A549 (cell line): ENCODE data around the gene FXR1. TPM values are rescaled to one million over a fixed set of nuclear protein-coding genes. Genes with fewer than 3 reads are reported as not detected.

Source experiments
- ATAC-seq, 2 experiments: fragments of 200-7000 bp in 1 of 2; fragments of >200 bp in 1 of 2; cut with Nextera tagmentation in 1 of 2; cut with Tn5 transposase in 1 of 2; 3 replicates each; pipeline versions ENCODE4 v1.8.0 to v1.9.1; 2018 to 2020; ENCODE audit warnings: mild to moderate bottlenecking in 1 of 2, moderate library complexity in 1 of 2
- CTCF ChIA-PET: fragments of 300-600 bp; sonication (Branson Sonifier 250); formaldehyde crosslinking; extraction: SDS; loops from one replicate; lab custom pipeline; 2021; ENCODE audit warnings: antibody characterized with exemption, inconsistent platforms; lab: Yijun Ruan, JAX
- POLR2A ChIA-PET: fragments of 350-600 bp; formaldehyde crosslinking; extraction: SDS; loops from one replicate; lab custom pipeline; 2021; ENCODE audit warnings: antibody characterized with exemption, inconsistent platforms; lab: Yijun Ruan, JAX
- DNase-seq, 2 experiments: peaks; one replicate each; pipeline versions ENCODE4 v3.0.0 to v3.0.0-alpha.2; 2011 to 2016; ENCODE audit warnings: low read depth in 1 of 2, low spot score in 1 of 2
- FAIRE-seq: peaks from 2 replicates; lab custom pipeline; 2011; peaks lifted over from hg19 to GRCh38; lab: Jason Lieb, UNC
- H3K27ac ChIP-seq, 2 experiments: fragments of >200 bp; sonication (Bioruptor Twin); formaldehyde crosslinking; 3 replicates each; pipeline ENCODE4 v1.5.1; 2016 to 2017
- H3K4me1 ChIP-seq: fragments of >200 bp; sonication (Bioruptor Twin); formaldehyde crosslinking; 3 replicates; pipeline ENCODE4 v1.6.1; 2016
- H3K4me2 ChIP-seq: fragments of >200 bp; sonication (Bioruptor Twin); formaldehyde crosslinking; 3 replicates; pipeline ENCODE4 v1.6.1; 2016
- H3K4me3 ChIP-seq: fragments of >200 bp; sonication (Bioruptor Twin); formaldehyde crosslinking; 3 replicates; pipeline ENCODE4 v1.5.1; 2016
- H3K9me3 ChIP-seq: fragments of >200 bp; sonication (Bioruptor Twin); formaldehyde crosslinking; 3 replicates; pipeline ENCODE4 v1.6.1; 2016
- ATOH8 ChIP-seq: fragments of 250-450 bp; sonication (Bioruptor Pico); IDR thresholded peaks from 2 replicates; pipeline ENCODE4 v1.5.0; 2020; ENCODE audit warnings: low read depth, mild to moderate bottlenecking, moderate library complexity
- BCL3 ChIP-seq: fragments of >200 bp; sonication (Bioruptor Twin); formaldehyde crosslinking; IDR thresholded peaks from 3 replicates; pipeline ENCODE4 v1.6.1; 2016
- CBX2 ChIP-seq: fragments of 200-600 bp; sonication (generic); IDR thresholded peaks from 2 replicates; pipeline ENCODE4 v1.6.1; 2016; ENCODE audit warnings: low read depth, mild to moderate bottlenecking, borderline replicate concordance
- CBX8 ChIP-seq: fragments of 200-600 bp; sonication (generic); IDR thresholded peaks from 2 replicates; pipeline ENCODE4 v1.6.1; 2016
- CEBPB ChIP-seq, 2 experiments: fragments of >200 bp in 1 of 2; sonication (Bioruptor Twin) in 1 of 2; formaldehyde crosslinking in 1 of 2; IDR thresholded peaks; 2 replicates each; pipeline ENCODE4 v1.6.1; 2012 to 2016
- CTCF ChIP-seq: fragments of >200 bp; sonication (Bioruptor Twin); formaldehyde crosslinking; IDR thresholded peaks from 3 replicates; pipeline ENCODE4 v1.5.1; 2016
- EHF ChIP-seq: fragments of 250-450 bp; sonication (Bioruptor Pico); IDR thresholded peaks from 2 replicates; pipeline ENCODE4 v1.5.0; 2020; ENCODE audit warnings: mild to moderate bottlenecking
- ELK1 ChIP-seq: fragments of 150-350 bp; IDR thresholded peaks from 2 replicates; pipeline ENCODE4 v1.6.1; 2014; ENCODE audit warnings: low read depth, mild to moderate bottlenecking, low read length
- EP300 ChIP-seq, 2 experiments: fragments of >200 bp; sonication (Bioruptor Twin); formaldehyde crosslinking; IDR thresholded peaks; 2 replicates in 1 of 2; 3 replicates in 1 of 2; pipeline ENCODE4 v1.6.1; 2016 to 2017
- FOSB ChIP-seq: fragments of 250-450 bp; sonication (Bioruptor Pico); IDR thresholded peaks from 2 replicates; pipeline ENCODE4 v1.5.0; 2020; ENCODE audit warnings: mild to moderate bottlenecking, moderate library complexity
- FOSL2 ChIP-seq, 2 experiments: fragments of 450-650 bp in 1 of 2; fragments of >200 bp in 1 of 2; sonication (Bioruptor Twin) in 1 of 2; formaldehyde crosslinking; IDR thresholded peaks; 2 replicates each; pipeline versions ENCODE4 v1.5.0 to v1.6.1; 2016 to 2020; ENCODE audit warnings: mild to moderate bottlenecking in 1 of 2, moderate library complexity in 1 of 2
- HDAC2 ChIP-seq: fragments of 200-600 bp; sonication (generic); IDR thresholded peaks from 2 replicates; pipeline ENCODE4 v1.6.1; 2016
- HMGXB4 ChIP-seq: fragments of 250-450 bp; sonication (Bioruptor Pico); IDR thresholded peaks from 2 replicates; pipeline ENCODE4 v1.5.0; 2021; ENCODE audit warnings: mild to moderate bottlenecking, moderate library complexity, borderline replicate concordance
- JUN ChIP-seq, 2 experiments: fragments of >200 bp; sonication (Bioruptor Twin); formaldehyde crosslinking; IDR thresholded peaks; 2 replicates in 1 of 2; 3 replicates in 1 of 2; pipeline ENCODE4 v1.6.1; 2016 to 2017
- KDM5A ChIP-seq: fragments of 200-600 bp; sonication (generic); IDR thresholded peaks from 2 replicates; pipeline ENCODE4 v1.6.1; 2016; ENCODE audit warnings: antibody characterized with exemption, mild to moderate bottlenecking
- MAFK ChIP-seq: fragments of 450-650 bp; IDR thresholded peaks from 2 replicates; pipeline ENCODE4 v1.6.1; 2014; ENCODE audit not compliant: partially characterized antibody
- MYC ChIP-seq: IDR thresholded peaks from 2 replicates; pipeline ENCODE4 v1.6.1; 2012; ENCODE audit warnings: mild to moderate bottlenecking, inconsistent platforms, low read length, improper control_type of control experiment, borderline replicate concordance
- NPAS2 ChIP-seq: fragments of 250-450 bp; sonication (Bioruptor Pico); IDR thresholded peaks from 2 replicates; pipeline ENCODE4 v1.8.0; 2022; ENCODE audit warnings: mild to moderate bottlenecking, moderate library complexity, borderline replicate concordance
- PHF8 ChIP-seq: fragments of 200-600 bp; sonication (generic); IDR thresholded peaks from 2 replicates; pipeline ENCODE4 v1.6.1; 2016; ENCODE audit warnings: low read depth, mild to moderate bottlenecking, antibody characterized with exemption, moderate library complexity, borderline replicate concordance
- POLR2A ChIP-seq: IDR thresholded peaks from 2 replicates; pipeline ENCODE4 v1.6.1; 2012; ENCODE audit warnings: mild to moderate bottlenecking, low read length
- RARB ChIP-seq: fragments of 250-450 bp; sonication (Bioruptor Pico); IDR thresholded peaks from 2 replicates; pipeline ENCODE4 v1.8.0; 2021; ENCODE audit warnings: mild to moderate bottlenecking, moderate library complexity
- REST ChIP-seq: fragments of 200-600 bp; sonication (generic); IDR thresholded peaks from 2 replicates; pipeline ENCODE4 v1.6.1; 2016; ENCODE audit warnings: antibody characterized with exemption, mild to moderate bottlenecking, moderate library complexity
- RNF2 ChIP-seq: fragments of 200-600 bp; sonication (generic); IDR thresholded peaks from 2 replicates; pipeline ENCODE4 v1.6.1; 2016; ENCODE audit warnings: low read depth, mild to moderate bottlenecking, antibody characterized with exemption, moderate library complexity, borderline replicate concordance
- TFCP2L1 ChIP-seq: fragments of 250-450 bp; sonication (Bioruptor Pico); IDR thresholded peaks from 2 replicates; pipeline ENCODE4 v1.5.0; 2021; ENCODE audit warnings: mild to moderate bottlenecking
- TP53 ChIP-seq: fragments of 250-450 bp; sonication (Bioruptor Pico); IDR thresholded peaks from 2 replicates; pipeline ENCODE4 v1.5.0; 2021; ENCODE audit warnings: mild to moderate bottlenecking, moderate library complexity
- ZC3H11A ChIP-seq: fragments of 450-650 bp; IDR thresholded peaks from 2 replicates; pipeline ENCODE4 v1.6.1; 2014; ENCODE audit warnings: antibody characterized with exemption, mild to moderate bottlenecking
- ZFP36 ChIP-seq: fragments of 450-650 bp; IDR thresholded peaks from 2 replicates; pipeline ENCODE4 v1.6.1; 2014; ENCODE audit warnings: borderline replicate concordance; ENCODE audit not compliant: partially characterized antibody
- WGBS: methylation state at CpG from one replicate; pipeline ENCODE4 v1.1.6; 2017; ENCODE audit errors: missing lambda C conversion rate; 5-methylcytosine and 5-hydroxymethylcytosine counted together
- polyA plus RNA-seq, 4 experiments: library from polyadenylated mRNA; depleted of rRNA in 3 of 4; stranded (reverse); fragments of >200 nt; fragmentation: RNase III in 1 of 4; extraction: RNeasy Plus Mini Kit Qiagen cat#74134 plus additional on column Dnase treatment in 1 of 4; gene quantifications; 2 replicates in 3 of 4; 3 replicates in 1 of 4; pipeline ENCODE4 v1.2.3, GENCODE V29; 2011 to 2017

FXR1 gene
- polyA plus RNA-seq, 2 of the 4 experiments (the other 2 are of a cell fraction), result 98.3 to 132 TPM

GRCh38 chr3:181009225-181009624 is 96.8 kb downstream of the FXR1 start:
- no peak for FAIRE-seq
- no peak overlapping the region for H3K4me3 ChIP-seq
- no peaks in the 10 kb centered on the region for H3K4me1 ChIP-seq
- 12% methylated on average over 5 of the region's 5 CpGs for WGBS
- no peak for DNase-seq
- H3K9me3 ChIP-seq, result no peaks in the 10 kb centered on the region
- ATAC-seq, result no peak
- H3K27ac ChIP-seq, result no peak overlapping the region
- ChIA-PET POLR2A (no interaction called here), CTCF (no interaction called here)
- H3K4me2 ChIP-seq, result no peak overlapping the region
- TF ChIP-seq MAFK (no peak), JUN (IDR thresholded peaks at IDR 0.05) (no peak), RNF2 (no peak), RARB (no peak), ZFP36 (no peak), ATOH8 (CRISPR knock-in tag) (no peak), CBX2 (no peak), BCL3 (no peak), CBX8 (no peak), EHF (CRISPR knock-in tag) (no peak), TP53 (CRISPR knock-in tag) (no peak), EP300 (IDR thresholded peaks at IDR 0.05) (no peak), FOSL2 (IDR thresholded peaks at IDR 0.05) (no peak), FOSL2 (CRISPR knock-in tag; IDR thresholded peaks at IDR 0.05) (no peak)

GRCh38 chr3:181017690-181018089 is 105.2 kb downstream of the FXR1 start:
- FAIRE-seq, result no peak
- no peak overlapping the region for H3K4me2 ChIP-seq
- 4% methylated on average over 2 of the region's 2 CpGs for WGBS
- POLR2A ChIA-PET, result no interaction called here
- H3K4me3 ChIP-seq, result no peak overlapping the region
- no peaks in the 10 kb centered on the region for H3K9me3 ChIP-seq
- TF ChIP-seq JUN (IDR thresholded peaks at IDR 0.05) (no peak), ZC3H11A (no peak), CTCF (no peak), TFCP2L1 (CRISPR knock-in tag) (no peak), FOSB (CRISPR knock-in tag) (no peak), HDAC2 (no peak), MYC (no peak), HMGXB4 (CRISPR knock-in tag) (no peak), ELK1 (no peak), CBX2 (no peak), RARB (no peak), REST (no peak), NPAS2 (CRISPR knock-in tag) (no peak), PHF8 (no peak), POLR2A (no peak), KDM5A (no peak), CEBPB (IDR thresholded peaks at IDR 0.05) (no peak)
- no peak for ATAC-seq
- CTCF ChIA-PET, result no interaction called here
- no peak for DNase-seq
- H3K4me1 ChIP-seq, result no peaks in the 10 kb centered on the region
- H3K27ac ChIP-seq, result no peak overlapping the region
